RPMI7951 (cell line): ENCODE measurements around the gene ZDHHC24. TPM values are rescaled to one million over a fixed set of nuclear protein-coding genes. Genes with fewer than 3 reads are reported as not detected.
"Not testable (repeated sequence)": the region's sequence is repeated elsewhere in the genome, so short reads cannot be mapped to it uniquely, and the experiment has no call there.

Experiments
- DNase-seq: peaks from one replicate; pipeline ENCODE4 v3.0.0-alpha.2; 2012; ENCODE audit warnings: low read depth
- total RNA-seq: library from RNA; depleted of rRNA; stranded (reverse); fragments of >200 nt; shearing (Covaris generic); gene quantifications from 2 replicates; pipeline ENCODE4 v1.2.3, GENCODE V29; 2014

Gene ZDHHC24
- total RNA-seq, 1 experiment from 2014 or later: 7.2 TPM

- peak; percentile 48 for DNase-seq
Measured at GRCh38 chr11:66546368-66546965, 619 bp upstream of the ZDHHC24 start, which contains the start of gene ACTN3. Gene ACTN3 (plus strand): TSS chr11:66546903. CDS start chr11:66546938, 35 bp downstream.

- not testable (repeated sequence) for DNase-seq
Measured at GRCh38 chr11:66544952-66545351, 896 bp downstream of the ZDHHC24 start.

GRCh38 chr11:66543263-66544107 is 2.4 kb downstream of the ZDHHC24 start:
- DNase-seq: no peak

- peak; percentile 32 for DNase-seq
Measured at GRCh38 chr11:66542362-66542761, 3.5 kb downstream of the ZDHHC24 start.

- no peak for DNase-seq
Measured at GRCh38 chr11:66541892-66542291, 4.0 kb downstream of the ZDHHC24 start.

GRCh38 chr11:66540598-66540997 is 5.2 kb downstream of the ZDHHC24 start:
- not testable (repeated sequence) for DNase-seq

GRCh38 chr11:66539870-66540213 is 6.0 kb downstream of the ZDHHC24 start:
- no peak for DNase-seq

GRCh38 chr11:66539170-66539869 is 6.5 kb downstream of the ZDHHC24 start:
- no peak for DNase-seq

GRCh38 chr11:66532784-66533183 is 13.1 kb downstream of the ZDHHC24 start:
- no peak for DNase-seq

- no peak for DNase-seq
Measured at GRCh38 chr11:66531841-66532240, 14.0 kb downstream of the ZDHHC24 start.

GRCh38 chr11:66530927-66531709 is 14.7 kb downstream of the ZDHHC24 start:
- no peak for DNase-seq

- DNase-seq: no peak
Measured at GRCh38 chr11:66529655-66530054, 16.2 kb downstream of the ZDHHC24 start.

- no peak for DNase-seq
Measured at GRCh38 chr11:66529069-66529468, 16.8 kb downstream of the ZDHHC24 start.

- no peak for DNase-seq
Measured at GRCh38 chr11:66524304-66525040, 21.4 kb downstream of the ZDHHC24 start.

GRCh38 chr11:66523611-66524010 is 22.2 kb downstream of the ZDHHC24 start:
- DNase-seq: no peak

GRCh38 chr11:66510990-66511339 is 34.9 kb downstream of the ZDHHC24 start:
- no peak for DNase-seq

- peak; percentile 76 for DNase-seq
Measured at GRCh38 chr11:66510271-66510989, 35.4 kb downstream of the ZDHHC24 start, which contains the start of gene BBS1. Gene BBS1 (plus strand): TSS chr11:66510635. CDS start chr11:66510660, 25 bp downstream.

GRCh38 chr11:66509131-66509561 is 36.7 kb downstream of the ZDHHC24 start:
- no peak for DNase-seq

GRCh38 chr11:66505276-66505816 is 40.5 kb downstream of the ZDHHC24 start:
- DNase-seq: no peak

- DNase-seq: no peak
Measured at GRCh38 chr11:66498506-66498905, 47.3 kb downstream of the ZDHHC24 start.
